Smooth muscle cell (in vitro differentiated cells): ENCODE results near the gene COLEC12. TPM values are rescaled to one million over a fixed set of nuclear protein-coding genes. Genes with fewer than 3 reads are reported as not detected.

Experiments used
- DNase-seq: peaks from one replicate; lab custom pipeline; 2025; ENCODE audit not compliant: unreplicated experiment; lab: John Stamatoyannopoulos, UW
- H2AFZ ChIP-seq: fragments of 200-600 bp; sonication (generic); 2 replicates; pipeline ENCODE4 v1.6.0; 2016; ENCODE audit warnings: antibody characterized with exemption, low read depth, mild to moderate bottlenecking
- H3F3A ChIP-seq: fragments of 200-600 bp; sonication (generic); 2 replicates; pipeline ENCODE4 v1.6.0; 2017; ENCODE audit warnings: antibody characterized with exemption, low read depth
- H3K27ac ChIP-seq: fragments of 200-600 bp; sonication (generic); 2 replicates; pipeline ENCODE4 v1.5.1; 2016; ENCODE audit warnings: low read depth, mild to moderate bottlenecking
- H3K27me3 ChIP-seq: fragments of 200-600 bp; sonication (generic); 2 replicates; pipeline ENCODE4 v1.6.1; 2016; ENCODE audit warnings: low read depth, mild to moderate bottlenecking
- H3K36me3 ChIP-seq: fragments of 200-600 bp; sonication (generic); 2 replicates; pipeline ENCODE4 v1.5.1; 2016; ENCODE audit warnings: low read depth
- H3K4me1 ChIP-seq: fragments of 200-600 bp; sonication (generic); 2 replicates; pipeline ENCODE4 v1.5.1; 2016; ENCODE audit warnings: low read depth
- H3K4me2 ChIP-seq: fragments of 200-600 bp; sonication (generic); 2 replicates; pipeline ENCODE4 v1.6.0; 2016; ENCODE audit warnings: mild to moderate bottlenecking
- H3K4me3 ChIP-seq: fragments of 200-600 bp; sonication (generic); 2 replicates; pipeline ENCODE4 v1.5.1; 2016; ENCODE audit warnings: mild to moderate bottlenecking
- H3K79me2 ChIP-seq: fragments of 200-600 bp; sonication (generic); 2 replicates; pipeline ENCODE4 v1.6.0; 2016; ENCODE audit warnings: low read depth, mild to moderate bottlenecking
- H3K9ac ChIP-seq: fragments of 200-600 bp; sonication (generic); 2 replicates; pipeline ENCODE4 v1.6.0; 2016; ENCODE audit warnings: low read depth
- H3K9me3 ChIP-seq: fragments of 200-600 bp; sonication (generic); replicated peaks from 2 replicates; pipeline ENCODE4 v1.5.1; 2016; ENCODE audit warnings: low read depth
- H4K20me1 ChIP-seq: fragments of 200-600 bp; sonication (generic); 2 replicates; pipeline ENCODE4 v1.6.0; 2016; ENCODE audit warnings: low read depth
- WGBS: methylation state at CpG from one replicate; pipeline ENCODE4 v1.1.7; 2016; ENCODE audit warnings: low lambda C conversion rate; 5-methylcytosine and 5-hydroxymethylcytosine counted together
- polyA plus RNA-seq: library from polyadenylated mRNA; unstranded; fragments of >200 nt; fragmentation: Nextera tagmentation; extraction: Ambion mirVana; gene quantifications from 2 replicates; pipeline ENCODE4 v1.2.1, GENCODE V29; 2016
- total RNA-seq: library from RNA; depleted of rRNA; stranded (reverse); fragments of >200 nt; gene quantifications from 2 replicates; pipeline ENCODE4 v1.2.3, GENCODE V29; 2014
- TF ChIP-seq, protein P1 (sequence below): fragments of 200-600 bp; sonication (generic); IDR thresholded peaks from 2 replicates; pipeline ENCODE4 v1.5.1; 2017; ENCODE audit warnings: borderline replicate concordance, mild to moderate bottlenecking, antibody characterized with exemption; ENCODE audit not compliant: insufficient read depth, poor library complexity, severe bottlenecking

COLEC12 gene
- total and polyA plus RNA-seq, 2 experiments from 2014 or later = 10.8 to 13.7 TPM

DNA sequence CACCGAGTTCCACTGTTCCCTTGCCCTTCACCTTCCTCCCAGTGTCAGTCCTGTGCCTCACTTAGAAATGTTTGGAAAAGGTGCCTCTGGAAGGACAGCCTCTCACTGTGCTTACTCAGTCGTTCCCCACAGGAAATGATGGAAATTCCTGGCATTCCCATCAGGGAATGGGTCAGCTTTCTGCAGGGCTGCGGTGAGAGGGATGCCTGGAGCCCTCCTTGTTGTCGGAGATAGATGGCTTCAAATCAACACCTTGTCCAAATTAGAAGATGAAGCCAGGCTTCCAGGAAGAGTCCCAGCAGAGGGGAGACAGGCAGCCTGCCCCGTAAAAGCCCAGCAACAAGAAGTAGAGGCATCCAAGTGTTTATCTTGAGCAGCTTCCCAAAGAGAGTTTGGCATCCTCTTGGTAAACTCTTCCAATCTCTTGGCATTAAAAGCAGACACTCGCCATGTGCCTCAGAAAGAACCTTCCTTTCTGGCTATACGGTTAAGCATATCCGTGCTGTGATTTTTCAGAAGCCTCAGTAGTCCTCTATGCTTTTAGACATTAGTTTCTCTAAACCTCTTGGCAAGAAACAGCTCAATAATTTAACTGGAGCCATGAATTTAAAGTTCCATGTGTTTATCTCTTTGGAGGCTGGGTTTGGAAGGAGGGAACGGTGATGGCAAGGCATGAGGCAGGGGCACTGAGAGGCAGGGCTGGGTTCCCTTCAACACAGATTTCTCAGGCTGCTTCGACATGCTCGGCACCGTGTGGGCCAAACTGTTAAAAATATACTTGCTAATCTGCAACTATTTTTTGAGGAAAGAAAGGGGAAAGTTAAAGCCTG lies 25.1 kb downstream of the COLEC12 start:
- Histone ChIP-seq H3K9ac (peak overlapping the region; percentile 25), H3K9me3 (no peaks in the 10 kb centered on the region), H3K4me3 (no peak overlapping the region), H3K27ac (peak overlapping the region; percentile 36), H3F3A (no peaks in the 10 kb centered on the region), H3K36me3 (no peaks in the 10 kb centered on the region), H2AFZ (no peak overlapping the region), H3K4me1 (peaks cover 10% of the 10 kb centered on the region), H4K20me1 (no peaks in the 10 kb centered on the region), H3K4me2 (peak overlapping the region; percentile 64), H3K79me2 (no peaks in the 10 kb centered on the region), H3K27me3 (no peaks in the 10 kb centered on the region)
- no peak for DNase-seq
- 28% methylated on average over 12 of the region's 12 CpGs for WGBS
- TF ChIP-seq, protein P1, sequence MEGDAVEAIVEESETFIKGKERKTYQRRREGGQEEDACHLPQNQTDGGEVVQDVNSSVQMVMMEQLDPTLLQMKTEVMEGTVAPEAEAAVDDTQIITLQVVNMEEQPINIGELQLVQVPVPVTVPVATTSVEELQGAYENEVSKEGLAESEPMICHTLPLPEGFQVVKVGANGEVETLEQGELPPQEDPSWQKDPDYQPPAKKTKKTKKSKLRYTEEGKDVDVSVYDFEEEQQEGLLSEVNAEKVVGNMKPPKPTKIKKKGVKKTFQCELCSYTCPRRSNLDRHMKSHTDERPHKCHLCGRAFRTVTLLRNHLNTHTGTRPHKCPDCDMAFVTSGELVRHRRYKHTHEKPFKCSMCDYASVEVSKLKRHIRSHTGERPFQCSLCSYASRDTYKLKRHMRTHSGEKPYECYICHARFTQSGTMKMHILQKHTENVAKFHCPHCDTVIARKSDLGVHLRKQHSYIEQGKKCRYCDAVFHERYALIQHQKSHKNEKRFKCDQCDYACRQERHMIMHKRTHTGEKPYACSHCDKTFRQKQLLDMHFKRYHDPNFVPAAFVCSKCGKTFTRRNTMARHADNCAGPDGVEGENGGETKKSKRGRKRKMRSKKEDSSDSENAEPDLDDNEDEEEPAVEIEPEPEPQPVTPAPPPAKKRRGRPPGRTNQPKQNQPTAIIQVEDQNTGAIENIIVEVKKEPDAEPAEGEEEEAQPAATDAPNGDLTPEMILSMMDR = no peak

DNA sequence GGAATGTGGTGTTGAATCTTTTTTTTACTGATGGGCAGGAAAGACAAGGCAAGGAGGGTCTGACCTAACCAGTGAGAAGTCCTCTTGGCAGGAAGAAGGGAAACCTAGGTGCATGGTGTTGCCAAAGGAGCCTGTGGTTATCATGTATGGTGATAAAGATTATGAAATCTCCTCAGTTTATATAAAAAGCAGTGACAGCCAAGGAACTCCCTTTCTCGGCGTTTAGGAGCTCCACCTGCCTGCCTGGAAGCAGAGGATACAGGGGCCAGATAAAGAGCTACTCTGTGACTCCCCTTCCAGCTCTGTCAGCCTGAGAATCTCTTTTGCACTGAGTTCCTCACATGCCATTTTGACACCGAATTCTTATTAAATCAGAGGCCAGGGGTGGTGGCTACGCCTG lies 26.1 kb downstream of the COLEC12 start:
- TF ChIP-seq, protein P1 = no peak

DNA sequence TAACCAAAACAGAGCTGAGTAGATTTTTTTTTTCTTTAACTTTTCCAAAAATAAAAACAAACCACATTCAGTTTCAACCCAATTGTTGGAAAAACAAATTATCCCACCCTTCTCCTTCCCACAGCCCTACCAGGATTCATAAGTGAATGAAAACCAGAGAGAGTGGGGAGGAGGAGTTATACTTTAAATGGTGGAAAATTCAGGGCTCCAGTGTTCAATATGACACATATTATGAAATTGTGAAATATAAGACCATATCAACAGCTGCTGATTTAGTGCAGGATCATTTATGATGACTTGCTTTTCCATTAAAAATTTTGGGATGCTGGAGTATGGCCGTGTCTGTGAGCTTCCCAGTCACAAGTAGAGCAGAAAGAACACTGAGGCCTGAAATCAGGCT lies 26.7 kb downstream of the COLEC12 start:
- Histone ChIP-seq H3K27ac (no peak overlapping the region), H4K20me1 (no peaks in the 10 kb centered on the region), H3K36me3 (no peaks in the 10 kb centered on the region), H3K9me3 (no peaks in the 10 kb centered on the region), H3K27me3 (no peaks in the 10 kb centered on the region), H3F3A (no peaks in the 10 kb centered on the region), H3K4me1 (peaks cover 10% of the 10 kb centered on the region), H3K79me2 (no peaks in the 10 kb centered on the region), H3K4me2 (no peak overlapping the region), H2AFZ (no peak overlapping the region), H3K4me3 (no peak overlapping the region), H3K9ac (no peak overlapping the region)
- TF ChIP-seq, protein P1 = no peak
- WGBS = 100% methylated on average over 1 of the region's 1 CpG
- no peak for DNase-seq

More for the DNA sequence above, 26.1 kb downstream of the COLEC12 start:
- Histone ChIP-seq H3K9me3 (no peaks in the 10 kb centered on the region), H3F3A (no peaks in the 10 kb centered on the region), H3K4me3 (no peak overlapping the region), H3K79me2 (no peaks in the 10 kb centered on the region), H3K27ac (no peak overlapping the region), H3K36me3 (no peaks in the 10 kb centered on the region), H3K4me2 (no peak overlapping the region), H3K27me3 (no peaks in the 10 kb centered on the region), H2AFZ (no peak overlapping the region), H3K9ac (no peak overlapping the region), H3K4me1 (peaks cover 10% of the 10 kb centered on the region), H4K20me1 (no peaks in the 10 kb centered on the region)
- WGBS = 77% methylated on average over 4 of the region's 4 CpGs
- DNase-seq = no peak

DNA sequence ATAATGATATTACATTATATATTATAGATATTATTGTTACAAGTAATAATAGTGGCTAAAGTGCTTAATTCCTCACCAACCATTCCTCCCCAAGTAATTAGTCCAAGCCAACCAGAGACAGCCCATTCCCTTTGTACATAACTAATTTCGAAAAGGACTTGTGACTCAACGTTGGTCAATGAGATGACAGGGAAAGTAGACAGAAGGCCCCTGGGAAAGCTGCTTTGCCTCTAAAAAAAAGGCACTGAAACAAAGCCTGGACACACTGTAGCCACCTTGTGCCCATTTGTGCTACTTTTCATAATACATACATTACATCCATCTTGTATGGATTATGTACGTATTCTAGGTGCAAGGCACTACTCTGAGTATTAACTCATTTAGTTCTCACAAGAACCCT lies 28.8 kb downstream of the COLEC12 start:
- H3K4me3 ChIP-seq = no peak overlapping the region
- no peak for DNase-seq
- H3K4me1 ChIP-seq = peaks cover 7% of the 10 kb centered on the region
- H3K36me3 ChIP-seq = no peaks in the 10 kb centered on the region
- H3K4me2 ChIP-seq = no peak overlapping the region
- H3F3A ChIP-seq = no peaks in the 10 kb centered on the region
- no peaks in the 10 kb centered on the region for H3K27me3 ChIP-seq
- H4K20me1 ChIP-seq = no peaks in the 10 kb centered on the region
- H3K79me2 ChIP-seq = no peaks in the 10 kb centered on the region
- TF ChIP-seq, protein P1 = no peak
- H3K9ac ChIP-seq = no peak overlapping the region
- no peak overlapping the region for H2AFZ ChIP-seq
- H3K9me3 ChIP-seq = no peaks in the 10 kb centered on the region
- H3K27ac ChIP-seq = no peak overlapping the region
- 40% methylated on average over 3 of the region's 3 CpGs for WGBS
